GM12878 (cell line): Measurements from ENCODE around the gene CD300E. TPM values are rescaled to one million over a fixed set of nuclear protein-coding genes. Genes with fewer than 3 reads are reported as not detected.

Experiments used
- ATAC-seq: fragments of 200-7000 bp; cut with Tn5 transposase; 3 replicates; pipeline ENCODE4 v1.9.1; 2020; ENCODE audit warnings: mild to moderate bottlenecking, moderate library complexity
- BruUV-seq: library from RNA; stranded (reverse); fragments of 400-500 nt; replicated peaks from 2 replicates; lab custom pipeline; 2021; lab: Mats Ljungman, UMichigan
- CTCF ChIA-PET: fragments of 300-600 bp; sonication (Branson Sonifier 250); formaldehyde crosslinking; extraction: SDS; loops from one replicate; lab custom pipeline; 2021; ENCODE audit warnings: inconsistent platforms; lab: Yijun Ruan, JAX
- POLR2A ChIA-PET: fragments of 350-600 bp; formaldehyde crosslinking; extraction: SDS; loops from one replicate; lab custom pipeline; 2021; ENCODE audit warnings: inconsistent platforms; lab: Charles Lee
- RAD21 ChIA-PET: fragments of 300-600 bp; sonication (Branson Sonifier 250); formaldehyde crosslinking; loops from one replicate; lab custom pipeline; 2023; ENCODE audit warnings: antibody characterized with exemption; ENCODE audit not compliant: unreplicated experiment; lab: Charles Lee
- SMC1A ChIA-PET: fragments of 300-600 bp; sonication (Branson Sonifier 250); formaldehyde crosslinking; loops from one replicate; lab custom pipeline; 2023; ENCODE audit not compliant: unreplicated experiment, uncharacterized antibody; lab: Charles Lee
- DNase-seq: peaks from one replicate; pipeline ENCODE4 v3.0.0-alpha.2; 2011; ENCODE audit warnings: low read depth, low spot score
- FAIRE-seq: peaks from 3 replicates; lab custom pipeline; 2011; peaks lifted over from hg19 to GRCh38; lab: Jason Lieb, UNC
- H2AFZ ChIP-seq: 2 replicates; pipeline ENCODE4 v1.6.0; 2011; ENCODE audit warnings: low read depth, low read length, control low read depth; ENCODE audit not compliant: control insufficient read depth
- H3K27ac ChIP-seq: 2 replicates; pipeline ENCODE4 v1.5.1; 2011; ENCODE audit warnings: control low read depth; ENCODE audit not compliant: control insufficient read depth, insufficient read depth
- H3K27me3 ChIP-seq, 2 experiments: replicated peaks in 1 of 2; 2 replicates each; pipeline versions ENCODE4 v1.6.0 to v1.6.1; 2011; ENCODE audit warnings: low read length in 1 of 2; ENCODE audit not compliant: control insufficient read depth in 2 of 2, insufficient read depth in 2 of 2
- H3K36me3 ChIP-seq, 2 experiments: 2 replicates each; pipeline ENCODE4 v1.5.1; 2011; ENCODE audit warnings: low read length in 1 of 2; ENCODE audit not compliant: control insufficient read depth in 2 of 2, insufficient read depth in 2 of 2
- H3K4me1 ChIP-seq: 2 replicates; pipeline ENCODE4 v1.6.1; 2011; ENCODE audit warnings: mild to moderate bottlenecking, low read length, moderate library complexity, mixed read lengths; ENCODE audit not compliant: control insufficient read depth, insufficient read depth
- H3K4me2 ChIP-seq: 2 replicates; pipeline ENCODE4 v1.6.0; 2011; ENCODE audit warnings: control low read depth; ENCODE audit not compliant: control insufficient read depth, insufficient read depth
- H3K4me3 ChIP-seq: fragments of 200-600 bp; sonication (generic); 2 replicates; pipeline ENCODE4 v1.5.1; 2016
- H3K79me2 ChIP-seq: 2 replicates; pipeline ENCODE4 v1.6.0; 2011; ENCODE audit warnings: low read length; ENCODE audit not compliant: control insufficient read depth, insufficient read depth
- H3K9ac ChIP-seq: 2 replicates; pipeline ENCODE4 v1.8.0; 2011; ENCODE audit warnings: low read length, control low read depth, mixed read lengths; ENCODE audit not compliant: control insufficient read depth, insufficient read depth
- H3K9me3 ChIP-seq: replicated peaks from 3 replicates; pipeline ENCODE4 v1.5.1; 2011; ENCODE audit warnings: mild to moderate bottlenecking, low read length; ENCODE audit not compliant: control insufficient read depth, insufficient read depth
- H4K20me1 ChIP-seq: 2 replicates; pipeline ENCODE4 v1.6.0; 2011; ENCODE audit not compliant: control insufficient read depth, insufficient read depth
- ATF2 ChIP-seq: IDR thresholded peaks from 2 replicates; pipeline ENCODE4 v1.6.1; 2012; ENCODE audit warnings: low read length, inconsistent platforms
- CREM ChIP-seq: IDR thresholded peaks from 2 replicates; pipeline ENCODE4 v1.6.1; 2014; ENCODE audit warnings: antibody characterized with exemption, low read depth
- HDAC2 ChIP-seq: fragments of 200-600 bp; sonication (generic); IDR thresholded peaks from 2 replicates; pipeline ENCODE4 v1.6.1; 2017
- RFX5 ChIP-seq: IDR thresholded peaks from 2 replicates; pipeline ENCODE4 v1.6.1; 2011; ENCODE audit warnings: low read depth, low read length, improper control_type of control experiment
- SIX5 ChIP-seq: IDR thresholded peaks from 2 replicates; pipeline ENCODE4 v1.6.1; 2011; ENCODE audit warnings: mild to moderate bottlenecking, low read depth, low read length, moderate library complexity; ENCODE audit not compliant: severe bottlenecking
- SMC3 ChIP-seq: IDR thresholded peaks from 2 replicates; pipeline ENCODE4 v1.6.1; 2011; ENCODE audit warnings: low read length, improper control_type of control experiment, borderline replicate concordance
- SP1 ChIP-seq: IDR thresholded peaks from one replicate; pipeline ENCODE4 v1.6.1; 2011; ENCODE audit warnings: low read depth, low read length
- SPI1 ChIP-seq: IDR thresholded peaks from 2 replicates; pipeline ENCODE4 v1.6.1; 2011; ENCODE audit warnings: low read depth, mild to moderate bottlenecking, low read length, moderate library complexity, borderline replicate concordance; ENCODE audit not compliant: insufficient read depth
- ZBTB4 ChIP-seq: fragments of 450-650 bp; formaldehyde crosslinking; IDR thresholded peaks from 2 replicates; pipeline ENCODE4 v1.4.0; 2022; ENCODE audit warnings: mild to moderate bottlenecking, moderate library complexity
- WGBS: methylation state at CpG from one replicate; pipeline ENCODE4 v1.1.6; 2016; ENCODE audit warnings: low lambda C conversion rate; ENCODE audit not compliant: insufficient replicate concordance, insufficient coverage; ENCODE audit errors: missing lambda C conversion rate; 5-methylcytosine and 5-hydroxymethylcytosine counted together
- in situ Hi-C: fragments of 300-500 bp; cut with MboI; formaldehyde crosslinking; loops from 9 replicates; pipeline ENCODE4 v1.14.3; 2018; ENCODE audit warnings: mixed read lengths
- intact Hi-C: fragments of 100-400 bp; cut with micrococcal nuclease; formaldehyde crosslinking; loops from one replicate; pipeline ENCODE4 v1.14.2; 2022; ENCODE audit not compliant: unreplicated experiment
- polyA plus RNA-seq, 11 experiments: library from polyadenylated mRNA; depleted of rRNA in 4 of 11; unstranded in 6 of 11; stranded (reverse) in 5 of 11; fragments of >200 nt; fragmentation: Nextera tagmentation in 4 of 11; fragmentation: Illumina TruSeq in 1 of 11; extraction: Ambion mirVana in 4 of 11; extraction: Trizol in 1 of 11; gene quantifications; 1 replicate in 1 of 11; 2 replicates in 10 of 11; pipeline versions ENCODE4 v1.2.1 to v1.2.3, GENCODE V29; 2011 to 2016; ENCODE audit warnings: inconsistent platforms in 2 of 11, missing spikeins in 2 of 11, low read depth in 1 of 11
- total RNA-seq, 4 experiments: library from RNA; depleted of rRNA in 3 of 4; stranded (reverse); fragments of >200 nt in 3 of 4; fragmentation: Illumina TruSeq in 1 of 4; extraction: Trizol in 1 of 4; gene quantifications; 2 replicates each; pipeline versions ENCODE4 v1.2.1 to v1.2.3, GENCODE V29; 2013 to 2021

CD300E gene
- total and polyA plus RNA-seq, 10 of the 15 experiments (the other 5 are each of a cell fraction or from before 2014, with no cell fraction given): not detected

GRCh38 chr17:74592087-74592990 lies 31.2 kb downstream of the CD300E start, which contains the start of gene CD300LD:
Gene CD300LD, minus strand, starts transcription at chr17:74592283. Its CDS starts 81 bp downstream, at chr17:74592202.
- no peak for TF ChIP-seq SIX5
- no peak for TF ChIP-seq CREM
- TF ChIP-seq ZBTB4 (CRISPR knock-in tag): no peak
- TF ChIP-seq HDAC2: no peak
- no peak for TF ChIP-seq SMC3
- peak; percentile 43; the same call in 1 of the 2 replicates for TF ChIP-seq SPI1
- no peak for TF ChIP-seq ATF2
- TF ChIP-seq RFX5: no peak
- TF ChIP-seq SP1: no peak
- RAD21 ChIA-PET: interaction anchor here (1.2 to 2.6 kb wide), 2 partner anchors 12 to 19 kb away, joined by 3 to 5 read pairs; no protein-coding TSS in a partner anchor
- Histone ChIP-seq H3K79me2 (no peaks in the 10 kb centered on the region), H3K9me3 (no peaks in the 10 kb centered on the region; the same call in 2 of the 3 replicates), H3K27me3 (peaks cover 0 to 2% of the 10 kb centered on the region in 2 experiments; a peak in 2 of 4 replicates), H4K20me1 (no peaks in the 10 kb centered on the region), H2AFZ (no peak within 1 kb of the TSS), H3K4me2 (no peak within 1 kb of the TSS), H3K4me1 (no peaks in the 10 kb centered on the region), H3K4me3 (no peak within 1 kb of the TSS), H3K27ac (no peak within 1 kb of the TSS), H3K36me3 (no peaks in the 10 kb centered on the region), H3K9ac (no peak within 1 kb of the TSS)
- DNase-seq: no peak
- POLR2A ChIA-PET: interaction anchor here (0.8 kb wide), 1 partner anchor 8 kb away, joined by 4 read pairs; no protein-coding TSS in a partner anchor
- CTCF ChIA-PET: interaction anchor here (0.7 to 3.2 kb wide), 6 partner anchors 9 to 277 kb away, joined by 3 to 12 read pairs (median 4); partner anchors contain the start of gene CD300H
- WGBS: 35% methylated on average over 14 of the region's 14 CpGs
- intact Hi-C loops (no loop called here), in situ Hi-C loops (no loop called here)
- ATAC-seq: no peak
- SMC1A ChIA-PET: no interaction called here
- no TSS peak for BruUV-seq
- no peak for FAIRE-seq
